HG03139 (cell line): ENCODE measurements around the gene STEAP1.

Experiments
- ATAC-seq: cut with Tn5 transposase; IDR thresholded peaks from one replicate; pipeline ENCODE4 v1.9.1; 2021; ENCODE audit not compliant: unreplicated experiment

Gene STEAP1

GRCh38 chr7:90211391-90212148 is 57.3 kb downstream of the STEAP1 start, which contains the start of gene STEAP2:
TSS of gene STEAP2 (plus strand) at chr7:90211740. CDS start at chr7:90225083, 13,343 bp downstream.
- ATAC-seq: peak; percentile 95

- ATAC-seq: peak; percentile 2
Observed at GRCh38 chr7:90212149-90212495, 57.9 kb downstream of the STEAP1 start.

DNA sequence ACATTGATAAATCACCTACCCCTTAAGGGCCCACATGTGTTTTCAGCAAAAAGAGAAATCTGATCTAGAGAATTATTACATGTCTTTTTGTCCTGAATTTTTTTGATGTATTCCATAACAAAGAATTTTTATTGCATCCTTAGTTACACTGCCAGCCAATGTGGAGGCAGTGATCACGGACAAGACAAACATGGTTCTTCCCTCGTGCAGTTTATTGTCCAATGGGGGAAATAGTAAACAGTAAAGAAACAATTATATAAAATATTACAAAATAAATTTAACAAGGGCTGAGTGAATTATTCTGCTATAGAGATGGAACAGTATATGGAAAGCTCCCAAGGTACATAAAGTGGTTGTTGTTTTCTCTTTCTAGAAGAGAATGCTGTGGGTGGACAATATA is 59.3 kb downstream of the STEAP1 start:
- ATAC-seq: no peak
